ENCODE data around the gene ELL2.

DNA sequence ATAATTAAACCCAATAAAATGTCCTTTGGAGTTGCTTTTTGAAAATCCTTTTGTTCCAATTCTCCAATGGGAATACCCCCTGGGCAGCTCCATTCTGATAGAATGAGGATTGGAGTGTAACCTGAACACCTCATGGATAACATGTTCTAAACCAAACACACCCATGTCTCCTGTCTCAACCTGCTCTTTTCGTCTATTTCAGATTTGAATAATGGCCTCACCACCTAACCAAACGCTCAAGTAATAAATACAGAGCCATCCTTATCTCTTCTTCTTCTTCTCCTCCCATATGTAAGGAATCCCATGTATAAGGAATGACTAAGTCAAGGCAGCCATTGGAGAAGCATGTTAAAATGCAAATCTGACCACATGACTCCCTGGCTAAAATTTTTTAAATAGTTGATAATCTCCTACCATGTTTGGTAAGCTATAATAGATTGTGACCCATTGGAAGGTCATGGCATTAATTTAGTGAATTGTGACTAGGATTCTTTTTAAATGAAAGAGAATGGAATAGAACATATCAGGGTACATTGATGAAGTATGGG is 26.0 kb downstream of the ELL2 start:
- TF ChIP-seq POLR2AphosphoS5 (IDR thresholded peaks at IDR 0.05) = no peak
- TF ChIP-seq, protein P1, sequence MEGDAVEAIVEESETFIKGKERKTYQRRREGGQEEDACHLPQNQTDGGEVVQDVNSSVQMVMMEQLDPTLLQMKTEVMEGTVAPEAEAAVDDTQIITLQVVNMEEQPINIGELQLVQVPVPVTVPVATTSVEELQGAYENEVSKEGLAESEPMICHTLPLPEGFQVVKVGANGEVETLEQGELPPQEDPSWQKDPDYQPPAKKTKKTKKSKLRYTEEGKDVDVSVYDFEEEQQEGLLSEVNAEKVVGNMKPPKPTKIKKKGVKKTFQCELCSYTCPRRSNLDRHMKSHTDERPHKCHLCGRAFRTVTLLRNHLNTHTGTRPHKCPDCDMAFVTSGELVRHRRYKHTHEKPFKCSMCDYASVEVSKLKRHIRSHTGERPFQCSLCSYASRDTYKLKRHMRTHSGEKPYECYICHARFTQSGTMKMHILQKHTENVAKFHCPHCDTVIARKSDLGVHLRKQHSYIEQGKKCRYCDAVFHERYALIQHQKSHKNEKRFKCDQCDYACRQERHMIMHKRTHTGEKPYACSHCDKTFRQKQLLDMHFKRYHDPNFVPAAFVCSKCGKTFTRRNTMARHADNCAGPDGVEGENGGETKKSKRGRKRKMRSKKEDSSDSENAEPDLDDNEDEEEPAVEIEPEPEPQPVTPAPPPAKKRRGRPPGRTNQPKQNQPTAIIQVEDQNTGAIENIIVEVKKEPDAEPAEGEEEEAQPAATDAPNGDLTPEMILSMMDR (IDR thresholded peaks at IDR 0.05 in 8 of 11, conservative IDR thresholded peaks at IDR 0.05 in 3 of 11) = no peak
